Measurements from ENCODE around the gene PLXDC2.
"Not testable (repeated sequence)": the region's sequence is repeated elsewhere in the genome, so short reads cannot be mapped to it uniquely, and the experiment has no call there.

GRCh38 chr10:19769826-19770225 is 46.4 kb upstream of the PLXDC2 start:
- TF ChIP-seq CTCF (conservative IDR thresholded peaks at IDR 0.05; ENCODE audit: low read length); EZH2phosphoT487 (IDR thresholded peaks at IDR 0.05; ENCODE audit: borderline replicate concordance): not testable (repeated sequence)

Measured in Loucy (cell line).